ENCODE measurements around the gene CCDC102A. TPM values are rescaled to one million over a fixed set of nuclear protein-coding genes. Genes with fewer than 3 reads are reported as not detected.

The CCDC102A gene
- total RNA-seq, 2 donors from 2014 or later: 22.5 to 26.8 TPM

GRCh38 chr16:57532266-57532625, 4.1 kb downstream of the CCDC102A start:
- no peaks in the 10 kb centered on the region for H3K9me3 ChIP-seq
- DNase-seq (ENCODE audit: low spot score): no peak
- intact Hi-C loops (cut with DNase I): no loop called here

GRCh38 chr16:57531635-57532265, 4.6 kb downstream of the CCDC102A start:
- intact Hi-C loops (cut with DNase I): no loop called here
- TF ChIP-seq POLR2AphosphoS5 (IDR thresholded peaks at IDR 0.05): no peak
- TF ChIP-seq CTCF (IDR thresholded peaks at IDR 0.05): no peak
- no peak for TF ChIP-seq POLR2A (IDR thresholded peaks at IDR 0.05)
- H3K4me1 ChIP-seq (replicated peaks): peaks cover 18% of the 10 kb centered on the region
- no peaks in the 10 kb centered on the region for H3K36me3 ChIP-seq
- WGBS: 62% methylated on average over 8 of the region's 8 CpGs
- no peaks in the 10 kb centered on the region for H3K27me3 ChIP-seq (replicated peaks; ENCODE audit: insufficient read depth)
- no peaks in the 10 kb centered on the region for H3K9me3 ChIP-seq
- H3K27ac ChIP-seq: no peak overlapping the region
- H3K4me3 ChIP-seq: no peak overlapping the region
- no peak for DNase-seq (ENCODE audit: low spot score)

More at GRCh38 chr16:57532266-57532625, 4.1 kb downstream of the CCDC102A start:
- no peak overlapping the region for H3K27ac ChIP-seq
- H3K4me3 ChIP-seq: no peak overlapping the region
- no peaks in the 10 kb centered on the region for H3K36me3 ChIP-seq
- peaks cover 18% of the 10 kb centered on the region for H3K4me1 ChIP-seq (replicated peaks)
- TF ChIP-seq POLR2A (IDR thresholded peaks at IDR 0.05): no peak
- TF ChIP-seq CTCF (IDR thresholded peaks at IDR 0.05): no peak
- no peak for TF ChIP-seq POLR2AphosphoS5 (IDR thresholded peaks at IDR 0.05)
- WGBS: 37% methylated on average over 7 of the region's 7 CpGs
- no peaks in the 10 kb centered on the region for H3K27me3 ChIP-seq (replicated peaks; ENCODE audit: insufficient read depth)

- Histone ChIP-seq H3K9me3 (no peaks in the 10 kb centered on the region), H3K27ac (no peak overlapping the region), H3K27me3 (replicated peaks; ENCODE audit: insufficient read depth) (no peaks in the 10 kb centered on the region), H3K4me1 (replicated peaks) (peaks cover 18% of the 10 kb centered on the region), H3K36me3 (no peaks in the 10 kb centered on the region), H3K4me3 (no peak overlapping the region)
- DNase-seq (ENCODE audit: low spot score): no peak
- no peak for TF ChIP-seq POLR2AphosphoS5 (IDR thresholded peaks at IDR 0.05)
- TF ChIP-seq POLR2A (IDR thresholded peaks at IDR 0.05): no peak
- TF ChIP-seq CTCF (IDR thresholded peaks at IDR 0.05): no peak
- 86% methylated on average over 3 of the region's 3 CpGs for WGBS
- intact Hi-C loops (cut with DNase I): no loop called here
Observed at GRCh38 chr16:57531253-57531575, 5.2 kb downstream of the CCDC102A start.

- Histone ChIP-seq H3K9me3 (no peaks in the 10 kb centered on the region), H3K4me1 (replicated peaks) (peaks cover 18% of the 10 kb centered on the region), H3K4me3 (no peak overlapping the region), H3K27ac (peak overlapping the region; percentile 12 to 29), H3K36me3 (no peaks in the 10 kb centered on the region), H3K27me3 (replicated peaks; ENCODE audit: insufficient read depth) (no peaks in the 10 kb centered on the region)
- intact Hi-C loops (cut with DNase I): no loop called here
- DNase-seq (ENCODE audit: low spot score): no peak
- TF ChIP-seq CTCF (IDR thresholded peaks at IDR 0.05) (no peak), POLR2AphosphoS5 (IDR thresholded peaks at IDR 0.05) (no peak), POLR2A (IDR thresholded peaks at IDR 0.05) (no peak)
- WGBS: 84% methylated on average over 22 of the region's 22 CpGs
Observed at GRCh38 chr16:57530522-57531252, 5.7 kb downstream of the CCDC102A start.

GRCh38 chr16:57530104-57530521, 6.3 kb downstream of the CCDC102A start:
- TF ChIP-seq CTCF (IDR thresholded peaks at IDR 0.05) (no peak), POLR2AphosphoS5 (IDR thresholded peaks at IDR 0.05) (peak; percentile 24)
- Histone ChIP-seq H3K4me1 (replicated peaks) (peaks cover 16% of the 10 kb centered on the region), H3K27me3 (replicated peaks; ENCODE audit: insufficient read depth) (no peaks in the 10 kb centered on the region), H3K36me3 (no peaks in the 10 kb centered on the region), H3K9me3 (no peaks in the 10 kb centered on the region), H3K27ac (peak overlapping the region; percentile 12 to 29), H3K4me3 (no peak overlapping the region)
- intact Hi-C loops (cut with DNase I): no loop called here
- no peak for DNase-seq (ENCODE audit: low spot score)
- 36% methylated on average over 7 of the region's 7 CpGs for WGBS
